MM.1S (cell line): ENCODE data around the gene USP12.

Experiments
- DNase-seq: peaks from one replicate; pipeline ENCODE4 v3.0.0-alpha.2; 2015
- H2AFZ ChIP-seq: fragments of 300-600 bp; sonication (generic); 2 replicates; pipeline ENCODE4 v1.6.0; 2016; ENCODE audit warnings: antibody characterized with exemption, low read length
- H3F3A ChIP-seq: fragments of 300-600 bp; sonication (generic); 2 replicates; pipeline ENCODE4 v1.6.1; 2016; ENCODE audit warnings: mild to moderate bottlenecking, antibody characterized with exemption, low read length, moderate library complexity, mixed read lengths; ENCODE audit not compliant: insufficient read depth
- H3K27ac ChIP-seq: fragments of 300-600 bp; sonication (generic); 2 replicates; pipeline ENCODE4 v1.5.1; 2016; ENCODE audit warnings: mild to moderate bottlenecking, low read length
- H3K27me3 ChIP-seq: fragments of 300-600 bp; sonication (generic); replicated peaks from 2 replicates; pipeline ENCODE4 v1.6.0; 2016; ENCODE audit warnings: low read length; ENCODE audit not compliant: insufficient read depth
- H3K36me3 ChIP-seq: fragments of 300-600 bp; sonication (generic); replicated peaks from 2 replicates; pipeline ENCODE4 v1.6.1; 2016; ENCODE audit warnings: mild to moderate bottlenecking, low read length, mixed read lengths; ENCODE audit not compliant: insufficient read depth
- H3K4me1 ChIP-seq: fragments of 300-600 bp; sonication (generic); 2 replicates; pipeline ENCODE4 v1.6.1; 2016; ENCODE audit warnings: low read length, mixed read lengths
- H3K4me2 ChIP-seq: fragments of 300-600 bp; sonication (generic); 2 replicates; pipeline ENCODE4 v1.6.0; 2016; ENCODE audit warnings: low read depth, low read length
- H3K4me3 ChIP-seq: fragments of 300-600 bp; sonication (generic); 2 replicates; pipeline ENCODE4 v1.5.1; 2016; ENCODE audit warnings: low read length, mixed read lengths
- H3K79me2 ChIP-seq: fragments of 300-600 bp; sonication (generic); 2 replicates; pipeline ENCODE4 v1.6.1; 2016; ENCODE audit warnings: mixed run types, low read length, mixed read lengths
- H3K9ac ChIP-seq: fragments of 300-600 bp; sonication (generic); 2 replicates; pipeline ENCODE4 v1.6.1; 2016; ENCODE audit warnings: low read length, mixed read lengths
- H3K9me2 ChIP-seq: fragments of 300-600 bp; sonication (generic); replicated peaks from 2 replicates; pipeline ENCODE4 v1.6.1; 2016; ENCODE audit warnings: mild to moderate bottlenecking, low read length, mixed read lengths; ENCODE audit not compliant: insufficient read depth
- H3K9me3 ChIP-seq: fragments of 300-600 bp; sonication (generic); replicated peaks from 2 replicates; pipeline ENCODE4 v1.6.1; 2016; ENCODE audit warnings: mild to moderate bottlenecking, low read length, mixed read lengths; ENCODE audit not compliant: insufficient read depth
- H4K20me1 ChIP-seq: fragments of 300-600 bp; sonication (generic); 2 replicates; pipeline ENCODE4 v1.6.1; 2016; ENCODE audit warnings: mild to moderate bottlenecking, low read length, moderate library complexity, mixed read lengths; ENCODE audit not compliant: insufficient read depth
- CTCF ChIP-seq: fragments of 300-600 bp; sonication (generic); IDR thresholded peaks from 2 replicates; pipeline ENCODE4 v1.5.1; 2016; ENCODE audit warnings: antibody characterized with exemption, low read length, mixed read lengths
- EZH2 ChIP-seq: fragments of 300-600 bp; sonication (generic); optimal IDR thresholded peaks from 2 replicates; pipeline ENCODE3; 2017; ENCODE audit warnings: low read depth, mild to moderate bottlenecking, antibody characterized with exemption, low read length, mixed read lengths
- EZH2phosphoT487 ChIP-seq: fragments of 300-600 bp; sonication (generic); IDR thresholded peaks from 2 replicates; pipeline ENCODE4 v1.6.1; 2018; ENCODE audit warnings: antibody characterized with exemption, low read length

Gene USP12

GRCh38 chr13:27024074-27024461 is 147.5 kb downstream of the USP12 start:
- Histone ChIP-seq H3K79me2 (no peaks in the 10 kb centered on the region), H2AFZ (no peak overlapping the region), H3K27ac (no peak overlapping the region), H3K4me2 (no peak overlapping the region), H3K4me3 (no peak overlapping the region), H3K36me3 (no peaks in the 10 kb centered on the region), H3K4me1 (no peaks in the 10 kb centered on the region), H4K20me1 (no peaks in the 10 kb centered on the region), H3F3A (no peaks in the 10 kb centered on the region), H3K9me3 (no peaks in the 10 kb centered on the region), H3K9me2 (no peaks in the 10 kb centered on the region), H3K9ac (no peak overlapping the region), H3K27me3 (no peaks in the 10 kb centered on the region)
- DNase-seq = no peak
- no peak for TF ChIP-seq EZH2phosphoT487
- no peak for TF ChIP-seq EZH2
- no peak for TF ChIP-seq CTCF

GRCh38 chr13:27023385-27024073 is 148.1 kb downstream of the USP12 start:
- no peaks in the 10 kb centered on the region for H3K4me1 ChIP-seq
- no peaks in the 10 kb centered on the region for H4K20me1 ChIP-seq
- TF ChIP-seq EZH2 (no peak), EZH2phosphoT487 (no peak), CTCF (no peak)
- DNase-seq = no peak
- no peaks in the 10 kb centered on the region for H3K9me2 ChIP-seq
- H3K27ac ChIP-seq = no peak overlapping the region
- no peaks in the 10 kb centered on the region for H3F3A ChIP-seq
- H3K4me2 ChIP-seq = no peak overlapping the region
- no peak overlapping the region for H3K9ac ChIP-seq
- H2AFZ ChIP-seq = no peak overlapping the region
- H3K4me3 ChIP-seq = no peak overlapping the region
- H3K36me3 ChIP-seq = no peaks in the 10 kb centered on the region
- no peaks in the 10 kb centered on the region for H3K27me3 ChIP-seq
- H3K9me3 ChIP-seq = no peaks in the 10 kb centered on the region
- H3K79me2 ChIP-seq = no peaks in the 10 kb centered on the region

GRCh38 chr13:27022571-27023311 is 148.9 kb downstream of the USP12 start:
- Histone ChIP-seq H3K9me2 (no peaks in the 10 kb centered on the region), H3K4me1 (no peaks in the 10 kb centered on the region), H4K20me1 (no peaks in the 10 kb centered on the region), H2AFZ (no peak overlapping the region), H3K4me3 (no peak overlapping the region), H3F3A (no peaks in the 10 kb centered on the region), H3K9me3 (no peaks in the 10 kb centered on the region), H3K9ac (no peak overlapping the region), H3K27me3 (no peaks in the 10 kb centered on the region), H3K36me3 (no peaks in the 10 kb centered on the region), H3K4me2 (no peak overlapping the region), H3K27ac (no peak overlapping the region), H3K79me2 (no peaks in the 10 kb centered on the region)
- no peak for DNase-seq
- TF ChIP-seq EZH2phosphoT487 = no peak

- no peaks in the 10 kb centered on the region for H3K27me3 ChIP-seq
- no peaks in the 10 kb centered on the region for H3K9me2 ChIP-seq
- H3K4me1 ChIP-seq = no peaks in the 10 kb centered on the region
- H2AFZ ChIP-seq = no peak overlapping the region
- H3K4me3 ChIP-seq = no peak overlapping the region
- H3K27ac ChIP-seq = no peak overlapping the region
- TF ChIP-seq EZH2 = no peak
- TF ChIP-seq CTCF = no peak
- TF ChIP-seq EZH2phosphoT487 = no peak
- no peaks in the 10 kb centered on the region for H3K36me3 ChIP-seq
- no peaks in the 10 kb centered on the region for H3K79me2 ChIP-seq
- H3K9ac ChIP-seq = no peak overlapping the region
- DNase-seq = no peak
- H4K20me1 ChIP-seq = no peaks in the 10 kb centered on the region
- H3K4me2 ChIP-seq = no peak overlapping the region
- no peaks in the 10 kb centered on the region for H3K9me3 ChIP-seq
- no peaks in the 10 kb centered on the region for H3F3A ChIP-seq
Observed at GRCh38 chr13:27020415-27020814, 151.2 kb downstream of the USP12 start.
